GM12892 (cell line): Measurements from ENCODE around the gene FMC1.
"Not testable (repeated sequence)": the region's sequence is repeated elsewhere in the genome, so short reads cannot be mapped to it uniquely, and the experiment has no call there.

Source experiments
- POLR2A ChIP-seq: IDR thresholded peaks from 2 replicates; pipeline ENCODE4 v1.6.1; 2011; ENCODE audit warnings: low read depth, low read length, control low read depth
- POLR2AphosphoS5 ChIP-seq: IDR thresholded peaks from 2 replicates; pipeline ENCODE4 v1.6.1; 2011; ENCODE audit warnings: low read depth, low read length, control low read depth
- TAF1 ChIP-seq: IDR thresholded peaks from 2 replicates; pipeline ENCODE4 v1.6.1; 2011; ENCODE audit warnings: low read depth, mild to moderate bottlenecking, control low read depth, low read length, borderline replicate concordance

DNA sequence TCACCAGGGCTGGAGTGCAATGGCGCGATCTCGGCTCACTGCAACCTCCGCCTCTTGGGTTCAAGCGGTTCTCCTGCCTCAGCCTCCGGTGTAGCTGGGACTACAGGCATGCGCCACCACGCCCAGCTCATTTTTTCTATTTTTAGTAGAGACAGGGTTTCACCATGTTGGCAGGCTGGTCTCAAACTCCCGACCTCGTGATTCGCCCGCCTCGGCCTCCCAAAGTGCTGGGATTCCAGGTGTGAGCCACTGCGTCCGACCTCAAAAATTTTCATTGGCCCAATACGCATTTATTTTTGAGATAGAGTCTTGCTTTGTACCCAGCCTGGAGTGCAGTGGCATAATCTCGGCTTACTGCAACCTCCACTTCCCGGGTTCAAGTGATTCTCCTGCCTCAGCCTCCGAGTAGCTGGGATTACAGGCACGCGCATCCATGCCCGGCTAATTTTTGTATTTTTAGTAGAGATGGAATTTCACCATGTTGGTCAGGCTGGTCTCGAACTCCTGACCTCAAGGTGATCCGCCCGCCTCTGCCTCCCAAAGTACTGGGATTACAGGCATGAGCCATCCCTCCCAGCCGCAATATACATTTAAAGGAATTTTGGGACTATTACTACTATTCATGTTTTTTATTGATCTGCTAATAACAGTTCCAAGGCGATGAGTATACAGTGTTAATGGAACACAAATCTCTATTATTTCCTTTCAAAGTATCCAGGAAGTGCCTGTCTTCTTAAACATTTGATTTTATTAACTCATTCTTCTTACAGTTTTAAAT is 16.8 kb downstream of the FMC1 start:
- not testable (repeated sequence) for TF ChIP-seq POLR2AphosphoS5, POLR2A, TAF1
